Measurements from ENCODE around the gene AP2A1. TPM values are rescaled to one million over a fixed set of nuclear protein-coding genes. Genes with fewer than 3 reads are reported as not detected.

Gene AP2A1
- total and polyA plus RNA-seq, 9 of the 15 experiments (the other 6 are each of a cell fraction or from before 2014, with no cell fraction given): 0.55 to 150 (median 31.9) TPM

DNA sequence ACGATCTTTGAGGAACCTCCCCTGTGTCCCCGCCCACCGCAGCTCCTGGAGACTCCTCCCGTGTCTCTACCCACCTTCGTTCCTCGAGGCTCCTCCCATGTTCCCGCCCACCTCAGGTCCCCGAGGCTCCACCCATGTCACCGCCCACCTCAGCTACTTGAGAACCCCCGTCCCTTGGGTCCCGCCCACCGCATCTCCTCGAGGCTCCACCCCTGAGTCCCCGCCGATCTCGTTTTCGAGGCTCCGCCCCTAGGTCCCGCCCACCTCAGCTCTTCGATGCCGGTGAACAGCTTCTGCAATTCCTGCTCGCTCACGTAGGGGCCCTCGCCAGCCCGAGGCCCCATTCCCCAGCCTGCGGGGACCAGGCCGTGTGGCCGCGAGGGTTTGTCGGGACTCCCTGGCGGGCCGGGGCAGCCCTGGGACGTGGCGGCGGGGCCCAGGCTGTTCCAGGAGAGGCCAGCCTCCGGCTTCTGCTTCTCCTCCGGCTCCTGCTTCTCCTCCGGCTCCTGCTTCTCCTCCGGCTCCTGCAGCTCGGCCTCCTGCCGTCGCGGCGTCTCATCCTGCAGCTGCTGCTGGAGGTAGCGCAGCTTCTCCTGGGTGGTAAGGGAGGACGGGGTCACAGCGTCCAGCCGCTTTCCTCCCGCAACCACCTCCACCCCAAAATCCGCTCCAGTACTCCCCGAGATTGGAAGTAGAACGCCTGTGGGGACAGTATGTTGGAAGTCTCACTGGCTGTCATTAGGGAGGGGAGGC, 20.4 kb upstream of the AP2A1 start (continued):
- TF ChIP-seq MTA3 (IDR thresholded peaks at IDR 0.05; ENCODE audit: borderline replicate concordance) (peak; percentile 51; the same call in 1 of the 2 replicates), ZNF707 (CRISPR knock-in tag; conservative IDR thresholded peaks at IDR 0.05) (no peak), NR4A1 (CRISPR knock-in tag; IDR thresholded peaks at IDR 0.05) (no peak), NR4A1 (tag; IDR thresholded peaks at IDR 0.05) (0 out of 2 replicates have a peak, but pooled peaks have one; percentile 58), ZNF146 (CRISPR knock-in tag; IDR thresholded peaks at IDR 0.05; ENCODE audit: unreplicated experiment) (no peak), BRD9 (IDR thresholded peaks at IDR 0.05; ENCODE audit: low read depth, partially characterized antibody) (no peak), SPI1 (IDR thresholded peaks at IDR 0.05; ENCODE audit: borderline replicate concordance, low read depth, low read length) (no peak), ADNP (tag; IDR thresholded peaks at IDR 0.05) (no peak), ZNF583 (CRISPR knock-in tag; IDR thresholded peaks at IDR 0.05) (no peak)
- TF ChIP-seq, protein P1, sequence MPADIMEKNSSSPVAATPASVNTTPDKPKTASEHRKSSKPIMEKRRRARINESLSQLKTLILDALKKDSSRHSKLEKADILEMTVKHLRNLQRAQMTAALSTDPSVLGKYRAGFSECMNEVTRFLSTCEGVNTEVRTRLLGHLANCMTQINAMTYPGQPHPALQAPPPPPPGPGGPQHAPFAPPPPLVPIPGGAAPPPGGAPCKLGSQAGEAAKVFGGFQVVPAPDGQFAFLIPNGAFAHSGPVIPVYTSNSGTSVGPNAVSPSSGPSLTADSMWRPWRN (IDR thresholded peaks at IDR 0.05; ENCODE audit: low read depth): no peak
- TF ChIP-seq, protein P2, sequence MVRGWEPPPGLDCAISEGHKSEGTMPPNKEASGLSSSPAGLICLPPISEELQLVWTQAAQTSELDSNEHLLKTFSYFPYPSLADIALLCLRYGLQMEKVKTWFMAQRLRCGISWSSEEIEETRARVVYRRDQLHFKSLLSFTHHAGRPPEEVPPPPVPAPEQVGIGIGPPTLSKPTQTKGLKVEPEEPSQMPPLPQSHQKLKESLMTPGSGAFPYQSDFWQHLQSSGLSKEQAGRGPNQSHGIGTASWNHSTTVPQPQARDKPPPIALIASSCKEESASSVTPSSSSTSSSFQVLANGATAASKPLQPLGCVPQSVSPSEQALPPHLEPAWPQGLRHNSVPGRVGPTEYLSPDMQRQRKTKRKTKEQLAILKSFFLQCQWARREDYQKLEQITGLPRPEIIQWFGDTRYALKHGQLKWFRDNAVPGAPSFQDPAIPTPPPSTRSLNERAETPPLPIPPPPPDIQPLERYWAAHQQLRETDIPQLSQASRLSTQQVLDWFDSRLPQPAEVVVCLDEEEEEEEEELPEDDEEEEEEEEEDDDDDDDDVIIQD (CRISPR knock-in tag; IDR thresholded peaks at IDR 0.05): no peak
- TF ChIP-seq, protein P3, sequence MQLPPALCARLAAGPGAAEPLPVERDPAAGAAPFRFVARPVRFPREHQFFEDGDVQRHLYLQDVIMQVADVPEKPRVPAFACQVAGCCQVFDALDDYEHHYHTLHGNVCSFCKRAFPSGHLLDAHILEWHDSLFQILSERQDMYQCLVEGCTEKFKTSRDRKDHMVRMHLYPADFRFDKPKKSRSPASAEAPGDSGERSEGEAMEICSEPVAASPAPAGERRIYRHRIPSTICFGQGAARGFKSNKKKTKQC (CRISPR knock-in tag; IDR thresholded peaks at IDR 0.05): no peak
- TF ChIP-seq, protein P4, sequence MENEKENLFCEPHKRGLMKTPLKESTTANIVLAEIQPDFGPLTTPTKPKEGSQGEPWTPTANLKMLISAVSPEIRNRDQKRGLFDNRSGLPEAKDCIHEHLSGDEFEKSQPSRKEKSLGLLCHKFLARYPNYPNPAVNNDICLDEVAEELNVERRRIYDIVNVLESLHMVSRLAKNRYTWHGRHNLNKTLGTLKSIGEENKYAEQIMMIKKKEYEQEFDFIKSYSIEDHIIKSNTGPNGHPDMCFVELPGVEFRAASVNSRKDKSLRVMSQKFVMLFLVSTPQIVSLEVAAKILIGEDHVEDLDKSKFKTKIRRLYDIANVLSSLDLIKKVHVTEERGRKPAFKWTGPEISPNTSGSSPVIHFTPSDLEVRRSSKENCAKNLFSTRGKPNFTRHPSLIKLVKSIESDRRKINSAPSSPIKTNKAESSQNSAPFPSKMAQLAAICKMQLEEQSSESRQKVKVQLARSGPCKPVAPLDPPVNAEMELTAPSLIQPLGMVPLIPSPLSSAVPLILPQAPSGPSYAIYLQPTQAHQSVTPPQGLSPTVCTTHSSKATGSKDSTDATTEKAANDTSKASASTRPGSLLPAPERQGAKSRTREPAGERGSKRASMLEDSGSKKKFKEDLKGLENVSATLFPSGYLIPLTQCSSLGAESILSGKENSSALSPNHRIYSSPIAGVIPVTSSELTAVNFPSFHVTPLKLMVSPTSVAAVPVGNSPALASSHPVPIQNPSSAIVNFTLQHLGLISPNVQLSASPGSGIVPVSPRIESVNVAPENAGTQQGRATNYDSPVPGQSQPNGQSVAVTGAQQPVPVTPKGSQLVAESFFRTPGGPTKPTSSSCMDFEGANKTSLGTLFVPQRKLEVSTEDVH (IDR thresholded peaks at IDR 0.05; ENCODE audit: low read depth, partially characterized antibody): no peak
- TF ChIP-seq, protein P5, sequence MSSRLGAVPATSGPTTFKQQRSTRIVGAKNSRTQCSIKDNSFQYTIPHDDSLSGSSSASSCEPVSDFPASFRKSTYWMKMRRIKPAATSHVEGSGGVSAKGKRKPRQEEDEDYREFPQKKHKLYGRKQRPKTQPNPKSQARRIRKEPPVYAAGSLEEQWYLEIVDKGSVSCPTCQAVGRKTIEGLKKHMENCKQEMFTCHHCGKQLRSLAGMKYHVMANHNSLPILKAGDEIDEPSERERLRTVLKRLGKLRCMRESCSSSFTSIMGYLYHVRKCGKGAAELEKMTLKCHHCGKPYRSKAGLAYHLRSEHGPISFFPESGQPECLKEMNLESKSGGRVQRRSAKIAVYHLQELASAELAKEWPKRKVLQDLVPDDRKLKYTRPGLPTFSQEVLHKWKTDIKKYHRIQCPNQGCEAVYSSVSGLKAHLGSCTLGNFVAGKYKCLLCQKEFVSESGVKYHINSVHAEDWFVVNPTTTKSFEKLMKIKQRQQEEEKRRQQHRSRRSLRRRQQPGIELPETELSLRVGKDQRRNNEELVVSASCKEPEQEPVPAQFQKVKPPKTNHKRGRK (tag; IDR thresholded peaks at IDR 0.05): no peak
- TF ChIP-seq, protein P6, sequence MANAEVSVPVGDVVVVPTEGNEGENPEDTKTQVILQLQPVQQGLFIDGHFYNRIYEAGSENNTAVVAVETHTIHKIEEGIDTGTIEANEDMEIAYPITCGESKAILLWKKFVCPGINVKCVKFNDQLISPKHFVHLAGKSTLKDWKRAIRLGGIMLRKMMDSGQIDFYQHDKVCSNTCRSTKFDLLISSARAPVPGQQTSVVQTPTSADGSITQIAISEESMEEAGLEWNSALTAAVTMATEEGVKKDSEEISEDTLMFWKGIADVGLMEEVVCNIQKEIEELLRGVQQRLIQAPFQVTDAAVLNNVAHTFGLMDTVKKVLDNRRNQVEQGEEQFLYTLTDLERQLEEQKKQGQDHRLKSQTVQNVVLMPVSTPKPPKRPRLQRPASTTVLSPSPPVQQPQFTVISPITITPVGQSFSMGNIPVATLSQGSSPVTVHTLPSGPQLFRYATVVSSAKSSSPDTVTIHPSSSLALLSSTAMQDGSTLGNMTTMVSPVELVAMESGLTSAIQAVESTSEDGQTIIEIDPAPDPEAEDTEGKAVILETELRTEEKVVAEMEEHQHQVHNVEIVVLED (CRISPR knock-in tag; IDR thresholded peaks at IDR 0.05): no peak
